Endothelial cell of umbilical vein (primary cell): Measurements from ENCODE around the gene LYRM7.

ENCODE experiments used
- CTCF ChIP-seq, 2 donors: IDR thresholded peaks; 1 replicate in 1 of 2; 2 replicates in 1 of 2; pipeline ENCODE4 v1.5.1; 2011; ENCODE audit warnings: low read length in 2 of 2, mild to moderate bottlenecking in 2 of 2, moderate library complexity in 2 of 2, control low read depth in 1 of 2, inconsistent platforms in 1 of 2, low read depth in 1 of 2; ENCODE audit not compliant: insufficient read depth in 1 of 2; ENCODE audit errors: extremely low read depth in 1 of 2
- POLR2A ChIP-seq: IDR thresholded peaks from 2 replicates; pipeline ENCODE4 v1.6.1; 2012; ENCODE audit warnings: low read depth, mild to moderate bottlenecking, control low read depth, low read length
- POLR2AphosphoS5 ChIP-seq: IDR thresholded peaks from 2 replicates; pipeline ENCODE4 v1.6.1; 2012; ENCODE audit warnings: low read depth, mild to moderate bottlenecking, control low read depth, low read length, moderate library complexity; ENCODE audit not compliant: insufficient read depth

DNA sequence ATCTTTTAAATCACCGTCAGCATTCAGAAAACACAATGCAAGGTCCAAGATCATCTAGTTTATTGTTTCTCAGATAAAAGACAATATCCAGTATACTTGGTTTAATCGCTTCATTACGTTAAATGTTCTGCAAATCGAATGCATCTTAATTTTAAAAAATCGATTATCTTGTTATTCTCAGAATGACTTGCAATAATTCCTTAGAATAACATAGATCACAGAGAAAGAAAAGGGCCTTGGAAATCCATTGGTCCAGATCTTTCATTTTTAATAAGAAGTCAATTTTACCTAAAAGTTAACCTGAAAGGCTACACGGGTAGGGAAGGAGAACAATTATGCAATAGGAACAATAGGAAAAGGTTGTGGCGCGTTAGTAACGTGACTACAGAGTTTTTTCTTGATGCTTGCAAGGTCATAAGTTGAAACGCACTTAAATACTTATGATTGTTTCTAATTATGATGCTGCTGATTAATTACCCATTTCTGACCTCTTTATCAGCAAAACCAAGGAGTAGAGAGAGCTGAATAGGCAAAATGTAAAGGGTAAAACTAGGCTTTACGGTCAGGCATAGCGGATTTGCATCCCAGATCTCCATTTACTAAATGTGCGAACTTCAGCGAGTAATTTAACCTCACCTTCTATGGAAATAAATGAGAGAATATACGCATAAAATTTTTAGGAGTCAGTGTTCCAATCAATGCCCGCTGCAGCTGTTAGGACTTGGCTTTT is 769 bp upstream of the LYRM7 start:
- no peak for TF ChIP-seq CTCF (IDR thresholded peaks at IDR 0.05; ENCODE audit: extremely low read depth in 1 of 2, insufficient read depth in 1 of 2, low read depth in 1 of 2, low read length in 2 of 2)
- no peak for TF ChIP-seq POLR2A
- TF ChIP-seq POLR2AphosphoS5 = no peak
